ENCODE results near the gene UNK. TPM values are rescaled to one million over a fixed set of nuclear protein-coding genes. Genes with fewer than 3 reads are reported as not detected.

The UNK gene
- total and polyA plus RNA-seq, 2 of the 13 experiments (the other 11 are each of a cell fraction or from before 2014, with no cell fraction given), result 31.6 to 33.0 TPM

DNA sequence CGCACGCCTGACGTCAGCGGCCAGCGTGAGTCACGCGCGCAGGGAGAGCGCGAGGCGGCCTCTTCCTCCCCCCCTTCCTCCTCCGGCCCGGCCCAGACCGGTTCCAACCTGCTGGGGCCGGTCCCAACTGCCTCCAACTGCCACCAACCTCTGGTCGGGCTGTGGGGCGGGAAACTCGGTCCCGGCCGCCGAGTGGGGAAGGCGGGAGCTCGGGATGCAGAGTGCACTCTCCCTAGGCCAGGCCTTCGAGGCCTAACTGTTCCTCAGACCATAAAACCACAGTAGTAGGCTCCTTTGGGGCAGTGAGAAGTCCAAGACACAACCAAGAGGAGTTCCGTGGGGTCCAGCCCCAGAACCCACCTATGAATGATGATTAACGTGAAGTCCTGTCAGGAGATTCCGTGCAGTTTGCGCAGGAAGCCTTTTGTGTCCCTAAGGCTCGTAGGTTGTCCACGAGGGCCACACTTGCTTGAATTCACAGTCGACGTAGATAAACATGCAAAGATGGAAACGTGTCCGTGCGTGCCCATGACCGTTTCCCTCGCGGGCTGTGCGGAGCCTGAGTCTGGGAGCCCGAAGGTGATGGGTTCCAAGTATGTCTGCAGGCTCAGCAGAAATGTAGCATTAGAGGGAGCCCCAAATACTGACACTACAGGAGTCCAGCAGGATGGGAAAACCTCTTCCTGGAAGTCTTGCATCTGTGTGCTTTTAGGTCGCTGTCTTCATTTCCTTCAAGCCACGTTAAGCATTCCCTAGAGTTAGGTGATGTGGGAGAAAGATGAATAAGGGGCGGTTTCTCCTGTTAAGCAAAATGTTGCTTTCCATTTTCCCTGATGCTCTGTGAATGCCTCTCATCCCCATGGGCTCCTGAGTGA lies 647 bp downstream of the UNK start (continued):
- TF ChIP-seq, protein P1, sequence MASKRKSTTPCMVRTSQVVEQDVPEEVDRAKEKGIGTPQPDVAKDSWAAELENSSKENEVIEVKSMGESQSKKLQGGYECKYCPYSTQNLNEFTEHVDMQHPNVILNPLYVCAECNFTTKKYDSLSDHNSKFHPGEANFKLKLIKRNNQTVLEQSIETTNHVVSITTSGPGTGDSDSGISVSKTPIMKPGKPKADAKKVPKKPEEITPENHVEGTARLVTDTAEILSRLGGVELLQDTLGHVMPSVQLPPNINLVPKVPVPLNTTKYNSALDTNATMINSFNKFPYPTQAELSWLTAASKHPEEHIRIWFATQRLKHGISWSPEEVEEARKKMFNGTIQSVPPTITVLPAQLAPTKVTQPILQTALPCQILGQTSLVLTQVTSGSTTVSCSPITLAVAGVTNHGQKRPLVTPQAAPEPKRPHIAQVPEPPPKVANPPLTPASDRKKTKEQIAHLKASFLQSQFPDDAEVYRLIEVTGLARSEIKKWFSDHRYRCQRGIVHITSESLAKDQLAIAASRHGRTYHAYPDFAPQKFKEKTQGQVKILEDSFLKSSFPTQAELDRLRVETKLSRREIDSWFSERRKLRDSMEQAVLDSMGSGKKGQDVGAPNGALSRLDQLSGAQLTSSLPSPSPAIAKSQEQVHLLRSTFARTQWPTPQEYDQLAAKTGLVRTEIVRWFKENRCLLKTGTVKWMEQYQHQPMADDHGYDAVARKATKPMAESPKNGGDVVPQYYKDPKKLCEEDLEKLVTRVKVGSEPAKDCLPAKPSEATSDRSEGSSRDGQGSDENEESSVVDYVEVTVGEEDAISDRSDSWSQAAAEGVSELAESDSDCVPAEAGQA (IDR thresholded peaks at IDR 0.05; ENCODE audit: low read depth), result peak; percentile 13
- TF ChIP-seq, protein P1 (CRISPR knock-in tag; IDR thresholded peaks at IDR 0.05; ENCODE audit: borderline replicate concordance), result peak; percentile 91; the same call in 1 of the 2 replicates
- TF ChIP-seq ZNF781 (CRISPR knock-in tag; IDR thresholded peaks at IDR 0.05; ENCODE audit: borderline replicate concordance, not compliant biosample characterization), result peak; percentile 93
- peak; percentile 85; the same call in 1 of the 2 replicates for TF ChIP-seq RELA (CRISPR knock-in tag; IDR thresholded peaks at IDR 0.05)
- TF ChIP-seq CENPT (CRISPR knock-in tag; IDR thresholded peaks at IDR 0.05; ENCODE audit: low read depth), result peak; percentile 17; the same call in 1 of the 2 replicates
- TF ChIP-seq ZFP1 (CRISPR knock-in tag; IDR thresholded peaks at IDR 0.05), result peak; percentile 77; the same call in 1 of the 2 replicates
- no peak for TF ChIP-seq SNRNP70 (IDR thresholded peaks at IDR 0.05; ENCODE audit: low read depth, low read length)
- peak; percentile 24; the same call in 1 of the 2 replicates for TF ChIP-seq MIER3 (CRISPR knock-in tag; IDR thresholded peaks at IDR 0.05; ENCODE audit: borderline replicate concordance)
- TF ChIP-seq, protein P2, sequence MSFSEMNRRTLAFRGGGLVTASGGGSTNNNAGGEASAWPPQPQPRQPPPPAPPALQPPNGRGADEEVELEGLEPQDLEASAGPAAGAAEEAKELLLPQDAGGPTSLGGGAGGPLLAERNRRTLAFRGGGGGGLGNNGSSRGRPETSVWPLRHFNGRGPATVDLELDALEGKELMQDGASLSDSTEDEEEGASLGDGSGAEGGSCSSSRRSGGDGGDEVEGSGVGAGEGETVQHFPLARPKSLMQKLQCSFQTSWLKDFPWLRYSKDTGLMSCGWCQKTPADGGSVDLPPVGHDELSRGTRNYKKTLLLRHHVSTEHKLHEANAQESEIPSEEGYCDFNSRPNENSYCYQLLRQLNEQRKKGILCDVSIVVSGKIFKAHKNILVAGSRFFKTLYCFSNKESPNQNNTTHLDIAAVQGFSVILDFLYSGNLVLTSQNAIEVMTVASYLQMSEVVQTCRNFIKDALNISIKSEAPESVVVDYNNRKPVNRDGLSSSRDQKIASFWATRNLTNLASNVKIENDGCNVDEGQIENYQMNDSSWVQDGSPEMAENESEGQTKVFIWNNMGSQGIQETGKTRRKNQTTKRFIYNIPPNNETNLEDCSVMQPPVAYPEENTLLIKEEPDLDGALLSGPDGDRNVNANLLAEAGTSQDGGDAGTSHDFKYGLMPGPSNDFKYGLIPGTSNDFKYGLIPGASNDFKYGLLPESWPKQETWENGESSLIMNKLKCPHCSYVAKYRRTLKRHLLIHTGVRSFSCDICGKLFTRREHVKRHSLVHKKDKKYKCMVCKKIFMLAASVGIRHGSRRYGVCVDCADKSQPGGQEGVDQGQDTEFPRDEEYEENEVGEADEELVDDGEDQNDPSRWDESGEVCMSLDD (CRISPR knock-in tag; IDR thresholded peaks at IDR 0.05; ENCODE audit: borderline replicate concordance), result peak; percentile 71; the same call in 1 of the 2 replicates
- no peak for TF ChIP-seq CBX2 (IDR thresholded peaks at IDR 0.05; ENCODE audit: low read depth, low read length)
- no peak for TF ChIP-seq CBX2 (CRISPR knock-in tag; IDR thresholded peaks at IDR 0.05; ENCODE audit: low read depth)
- peak; percentile 94 for TF ChIP-seq KDM5B (CRISPR knock-in tag; IDR thresholded peaks at IDR 0.05; ENCODE audit: borderline replicate concordance)
- TF ChIP-seq KAT7 (CRISPR knock-in tag; IDR thresholded peaks at IDR 0.05; ENCODE audit: borderline replicate concordance), result peak; percentile 91; the same call in 1 of the 2 replicates
- peak; percentile 72 for TF ChIP-seq ZNF256 (CRISPR knock-in tag; conservative IDR thresholded peaks at IDR 0.05)
- TF ChIP-seq RNF2 (conservative IDR thresholded peaks at IDR 0.05; ENCODE audit: low read depth), result peak; percentile 88
- peak; percentile 74 for TF ChIP-seq ZNF3 (CRISPR knock-in tag; IDR thresholded peaks at IDR 0.05)
- TF ChIP-seq, protein P3, sequence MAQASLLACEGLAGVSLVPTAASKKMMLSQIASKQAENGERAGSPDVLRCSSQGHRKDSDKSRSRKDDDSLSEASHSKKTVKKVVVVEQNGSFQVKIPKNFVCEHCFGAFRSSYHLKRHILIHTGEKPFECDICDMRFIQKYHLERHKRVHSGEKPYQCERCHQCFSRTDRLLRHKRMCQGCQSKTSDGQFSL (CRISPR knock-in tag; IDR thresholded peaks at IDR 0.05), result no peak
- TF ChIP-seq ZNF430 (CRISPR knock-in tag; IDR thresholded peaks at IDR 0.05), result peak; percentile 70; the same call in 1 of the 2 replicates
- TF ChIP-seq ATF7 (IDR thresholded peaks at IDR 0.05), result peak; percentile 42; the same call in 1 of the 2 replicates
- TF ChIP-seq ATF7 (CRISPR knock-in tag; IDR thresholded peaks at IDR 0.05), result peak; percentile 80
- 0 out of 2 replicates have a peak, but pooled peaks have one; percentile 87 for TF ChIP-seq KLF9 (CRISPR knock-in tag; IDR thresholded peaks at IDR 0.05; ENCODE audit: low read depth)

Measured in HepG2 (cell line).